Smooth muscle cell (in vitro differentiated cells): ENCODE measurements around the gene OR2Y1. TPM values are rescaled to one million over a fixed set of nuclear protein-coding genes. Genes with fewer than 3 reads are reported as not detected.

Source experiments
- DNase-seq: peaks from one replicate; lab custom pipeline; 2025; ENCODE audit not compliant: unreplicated experiment; lab: John Stamatoyannopoulos, UW
- H2AFZ ChIP-seq: fragments of 200-600 bp; sonication (generic); 2 replicates; pipeline ENCODE4 v1.6.0; 2016; ENCODE audit warnings: antibody characterized with exemption, low read depth, mild to moderate bottlenecking
- H3F3A ChIP-seq: fragments of 200-600 bp; sonication (generic); 2 replicates; pipeline ENCODE4 v1.6.0; 2017; ENCODE audit warnings: antibody characterized with exemption, low read depth
- H3K27ac ChIP-seq: fragments of 200-600 bp; sonication (generic); 2 replicates; pipeline ENCODE4 v1.5.1; 2016; ENCODE audit warnings: low read depth, mild to moderate bottlenecking
- H3K27me3 ChIP-seq: fragments of 200-600 bp; sonication (generic); 2 replicates; pipeline ENCODE4 v1.6.1; 2016; ENCODE audit warnings: low read depth, mild to moderate bottlenecking
- H3K36me3 ChIP-seq: fragments of 200-600 bp; sonication (generic); 2 replicates; pipeline ENCODE4 v1.5.1; 2016; ENCODE audit warnings: low read depth
- H3K4me1 ChIP-seq: fragments of 200-600 bp; sonication (generic); 2 replicates; pipeline ENCODE4 v1.5.1; 2016; ENCODE audit warnings: low read depth
- H3K4me2 ChIP-seq: fragments of 200-600 bp; sonication (generic); 2 replicates; pipeline ENCODE4 v1.6.0; 2016; ENCODE audit warnings: mild to moderate bottlenecking
- H3K4me3 ChIP-seq: fragments of 200-600 bp; sonication (generic); 2 replicates; pipeline ENCODE4 v1.5.1; 2016; ENCODE audit warnings: mild to moderate bottlenecking
- H3K79me2 ChIP-seq: fragments of 200-600 bp; sonication (generic); 2 replicates; pipeline ENCODE4 v1.6.0; 2016; ENCODE audit warnings: low read depth, mild to moderate bottlenecking
- H3K9ac ChIP-seq: fragments of 200-600 bp; sonication (generic); 2 replicates; pipeline ENCODE4 v1.6.0; 2016; ENCODE audit warnings: low read depth
- H3K9me3 ChIP-seq: fragments of 200-600 bp; sonication (generic); replicated peaks from 2 replicates; pipeline ENCODE4 v1.5.1; 2016; ENCODE audit warnings: low read depth
- H4K20me1 ChIP-seq: fragments of 200-600 bp; sonication (generic); 2 replicates; pipeline ENCODE4 v1.6.0; 2016; ENCODE audit warnings: low read depth
- WGBS: methylation state at CpG from one replicate; pipeline ENCODE4 v1.1.7; 2016; ENCODE audit warnings: low lambda C conversion rate; 5-methylcytosine and 5-hydroxymethylcytosine counted together
- polyA plus RNA-seq: library from polyadenylated mRNA; unstranded; fragments of >200 nt; fragmentation: Nextera tagmentation; extraction: Ambion mirVana; gene quantifications from 2 replicates; pipeline ENCODE4 v1.2.1, GENCODE V29; 2016
- total RNA-seq: library from RNA; depleted of rRNA; stranded (reverse); fragments of >200 nt; gene quantifications from 2 replicates; pipeline ENCODE4 v1.2.3, GENCODE V29; 2014
- TF ChIP-seq, protein P1 (sequence below): fragments of 200-600 bp; sonication (generic); IDR thresholded peaks from 2 replicates; pipeline ENCODE4 v1.5.1; 2017; ENCODE audit warnings: borderline replicate concordance, mild to moderate bottlenecking, antibody characterized with exemption; ENCODE audit not compliant: insufficient read depth, poor library complexity, severe bottlenecking

OR2Y1 gene
- total and polyA plus RNA-seq, 2 experiments from 2014 or later, result not detected

DNA sequence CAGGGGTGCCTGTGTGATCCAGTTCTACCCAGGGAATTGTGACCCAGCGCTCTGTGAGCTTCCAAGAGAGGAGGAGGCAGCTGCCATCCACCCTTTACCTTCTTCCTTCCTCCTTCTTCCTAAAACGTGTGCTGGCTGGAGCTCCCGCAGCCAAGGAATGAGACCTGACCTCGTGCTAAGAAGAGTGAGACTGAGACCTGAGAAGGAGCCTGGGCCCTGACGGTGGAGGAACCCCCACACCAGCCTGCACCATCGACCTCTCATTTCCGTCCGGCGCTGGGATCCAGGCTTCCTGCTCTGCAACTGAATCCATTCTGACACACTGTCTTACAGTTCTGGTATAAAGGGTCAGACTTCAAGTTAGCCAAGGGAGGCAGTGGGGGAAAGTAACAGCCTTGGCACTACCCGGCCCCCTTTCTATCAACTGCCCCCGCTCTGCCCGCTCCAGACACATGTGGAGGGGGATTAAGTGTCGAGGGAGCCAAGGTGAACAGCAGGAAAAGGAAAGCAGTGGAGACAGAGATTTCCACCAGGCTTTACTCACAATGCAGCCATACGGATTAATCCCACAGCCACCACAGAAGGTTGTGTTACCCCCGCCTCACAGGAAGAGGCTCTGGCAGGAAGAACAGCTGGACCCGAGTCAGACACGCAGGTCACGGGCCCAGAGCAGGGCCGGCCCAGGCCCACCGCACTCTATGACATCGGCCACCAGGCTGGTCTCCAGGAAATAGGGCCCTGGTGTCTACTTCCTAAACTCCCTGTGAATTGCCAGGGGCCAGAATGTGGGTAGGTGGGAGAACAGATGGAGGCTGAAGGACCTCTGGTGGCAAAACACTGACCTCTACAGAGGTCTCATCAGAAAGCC, 46.9 kb upstream of the OR2Y1 start:
- Histone ChIP-seq H4K20me1 (peaks cover 69% of the 10 kb centered on the region), H2AFZ (no peak overlapping the region), H3K79me2 (peaks cover 26% of the 10 kb centered on the region), H3K4me3 (no peak overlapping the region), H3K9ac (peak overlapping the region; percentile 2), H3K27me3 (no peaks in the 10 kb centered on the region), H3F3A (peaks cover 29% of the 10 kb centered on the region), H3K4me2 (peak overlapping the region; percentile 60), H3K36me3 (no peaks in the 10 kb centered on the region), H3K4me1 (peaks cover 33% of the 10 kb centered on the region), H3K9me3 (no peaks in the 10 kb centered on the region), H3K27ac (peak overlapping the region; percentile 81)
- 61% methylated on average over 21 of the region's 21 CpGs for WGBS
- TF ChIP-seq, protein P1, sequence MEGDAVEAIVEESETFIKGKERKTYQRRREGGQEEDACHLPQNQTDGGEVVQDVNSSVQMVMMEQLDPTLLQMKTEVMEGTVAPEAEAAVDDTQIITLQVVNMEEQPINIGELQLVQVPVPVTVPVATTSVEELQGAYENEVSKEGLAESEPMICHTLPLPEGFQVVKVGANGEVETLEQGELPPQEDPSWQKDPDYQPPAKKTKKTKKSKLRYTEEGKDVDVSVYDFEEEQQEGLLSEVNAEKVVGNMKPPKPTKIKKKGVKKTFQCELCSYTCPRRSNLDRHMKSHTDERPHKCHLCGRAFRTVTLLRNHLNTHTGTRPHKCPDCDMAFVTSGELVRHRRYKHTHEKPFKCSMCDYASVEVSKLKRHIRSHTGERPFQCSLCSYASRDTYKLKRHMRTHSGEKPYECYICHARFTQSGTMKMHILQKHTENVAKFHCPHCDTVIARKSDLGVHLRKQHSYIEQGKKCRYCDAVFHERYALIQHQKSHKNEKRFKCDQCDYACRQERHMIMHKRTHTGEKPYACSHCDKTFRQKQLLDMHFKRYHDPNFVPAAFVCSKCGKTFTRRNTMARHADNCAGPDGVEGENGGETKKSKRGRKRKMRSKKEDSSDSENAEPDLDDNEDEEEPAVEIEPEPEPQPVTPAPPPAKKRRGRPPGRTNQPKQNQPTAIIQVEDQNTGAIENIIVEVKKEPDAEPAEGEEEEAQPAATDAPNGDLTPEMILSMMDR, result no peak
- DNase-seq, result no peak

DNA sequence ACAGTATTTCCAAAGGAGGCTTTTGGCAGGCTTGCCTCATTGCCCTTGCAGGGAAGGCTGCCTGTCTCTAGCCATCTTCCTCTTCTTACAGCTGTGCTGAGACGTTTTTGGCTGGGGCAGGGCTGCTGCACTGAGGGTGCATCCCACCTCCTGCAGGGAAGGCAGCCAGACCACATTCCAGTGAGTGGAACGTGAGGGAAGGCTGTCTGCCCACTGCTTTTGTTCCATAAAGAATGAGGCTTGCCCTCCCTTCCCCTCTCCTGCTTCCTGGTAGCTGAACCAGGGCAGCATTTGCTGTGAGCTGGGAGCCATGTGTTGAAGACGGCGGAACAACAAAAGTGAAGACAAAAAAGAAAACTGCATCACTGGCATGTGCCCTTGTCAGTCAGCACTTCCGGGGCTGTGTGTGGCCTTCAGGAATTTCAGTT, 46.0 kb upstream of the OR2Y1 start:
- WGBS, result 25% methylated on average over 5 of the region's 5 CpGs
- no peak overlapping the region for H3K4me3 ChIP-seq
- DNase-seq, result no peak
- no peaks in the 10 kb centered on the region for H3K36me3 ChIP-seq
- TF ChIP-seq, protein P1, result no peak
- no peaks in the 10 kb centered on the region for H3K9me3 ChIP-seq
- no peaks in the 10 kb centered on the region for H3K27me3 ChIP-seq
- H3K79me2 ChIP-seq, result peaks cover 16% of the 10 kb centered on the region
- H3K4me2 ChIP-seq, result peak overlapping the region; percentile 60
- no peak overlapping the region for H3K9ac ChIP-seq
- peaks cover 60% of the 10 kb centered on the region for H4K20me1 ChIP-seq
- peaks cover 29% of the 10 kb centered on the region for H3F3A ChIP-seq
- H3K4me1 ChIP-seq, result peaks cover 33% of the 10 kb centered on the region
- H3K27ac ChIP-seq, result peak overlapping the region; percentile 81
- H2AFZ ChIP-seq, result no peak overlapping the region

DNA sequence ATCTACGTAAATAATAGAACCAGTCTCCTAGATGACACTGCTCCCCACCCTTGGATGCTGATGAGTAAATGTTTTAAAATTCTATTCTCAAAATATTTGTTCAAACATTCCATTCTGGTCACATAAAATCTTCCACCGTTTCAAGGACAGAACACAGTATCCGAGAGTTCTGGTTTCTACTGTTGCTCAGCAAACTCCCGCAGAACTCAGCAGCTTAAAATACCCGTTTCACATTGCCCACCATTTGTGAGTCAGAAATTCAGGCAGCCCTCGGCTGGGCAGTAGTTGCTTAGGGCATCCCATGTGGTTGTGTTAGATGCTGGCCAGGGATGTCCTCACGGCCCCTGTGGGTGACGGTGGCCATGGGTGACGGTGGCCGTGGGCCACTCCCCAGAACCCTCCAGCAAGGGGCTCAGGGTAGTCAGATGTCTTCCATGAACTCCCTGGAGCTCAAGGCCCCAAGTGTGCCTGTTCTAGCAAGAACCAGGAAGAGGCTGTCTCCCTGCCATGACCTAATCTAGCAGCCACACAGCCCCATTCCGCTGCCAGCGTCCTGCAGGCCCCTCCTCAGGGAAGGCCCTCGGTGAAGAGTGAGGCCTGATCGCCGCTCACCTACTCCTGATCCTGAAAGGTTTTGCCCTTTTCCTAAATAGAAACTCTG, 45.4 kb upstream of the OR2Y1 start:
- no peak overlapping the region for H3K9ac ChIP-seq
- WGBS, result 45% methylated on average over 15 of the region's 15 CpGs
- DNase-seq, result no peak

More for the DNA sequence above, 45.4 kb upstream of the OR2Y1 start:
- Histone ChIP-seq H3K4me1 (peaks cover 33% of the 10 kb centered on the region), H3K9me3 (no peaks in the 10 kb centered on the region), H3K36me3 (no peaks in the 10 kb centered on the region), H3K27ac (peak overlapping the region; percentile 81), H3K4me2 (peak overlapping the region; percentile 60), H4K20me1 (peaks cover 54% of the 10 kb centered on the region), H3K79me2 (peaks cover 13% of the 10 kb centered on the region), H3F3A (peaks cover 29% of the 10 kb centered on the region), H3K4me3 (peak overlapping the region; percentile 4), H2AFZ (no peak overlapping the region), H3K27me3 (no peaks in the 10 kb centered on the region)
- TF ChIP-seq, protein P1, result no peak
